ENCODE measurements around the gene VLDLR. TPM values are rescaled to one million over a fixed set of nuclear protein-coding genes. Genes with fewer than 3 reads are reported as not detected.

VLDLR gene
- total RNA-seq, 1 donor from 2014 or later, result 26.9 TPM

- Histone ChIP-seq H3K36me3 (ENCODE audit: control insufficient read depth, insufficient read depth, low read length) (no peaks in the 10 kb centered on the region), H3K27me3 (ENCODE audit: control insufficient read depth, insufficient read depth, low read length) (no peaks in the 10 kb centered on the region), H3K4me3 (ENCODE audit: low read depth, low read length) (no peak overlapping the region)
- peak; percentile 30 for DNase-seq (ENCODE audit: low read depth)
- FAIRE-seq, result peak; percentile 55
- TF ChIP-seq CTCF (IDR thresholded peaks at IDR 0.05; ENCODE audit: insufficient read depth, low read length, severe bottlenecking), result no peak
These were observed 69.6 kb downstream of the VLDLR start for GRCh38 chr9:2691212-2691611.

GRCh38 chr9:2691626-2692025 is 70.0 kb downstream of the VLDLR start:
- FAIRE-seq, result no peak

GRCh38 chr9:2693056-2693455 is 71.5 kb downstream of the VLDLR start:
- no peak overlapping the region for H3K4me3 ChIP-seq (ENCODE audit: low read depth, low read length)
- no peak for FAIRE-seq
- no peak for DNase-seq (ENCODE audit: low read depth)
- no peak for TF ChIP-seq CTCF (IDR thresholded peaks at IDR 0.05; ENCODE audit: insufficient read depth, low read length, severe bottlenecking)
- H3K27me3 ChIP-seq (ENCODE audit: control insufficient read depth, insufficient read depth, low read length), result no peaks in the 10 kb centered on the region
- H3K36me3 ChIP-seq (ENCODE audit: control insufficient read depth, insufficient read depth, low read length), result no peaks in the 10 kb centered on the region

More at GRCh38 chr9:2691626-2692025, 70.0 kb downstream of the VLDLR start:
- Histone ChIP-seq H3K27me3 (ENCODE audit: control insufficient read depth, insufficient read depth, low read length) (no peaks in the 10 kb centered on the region), H3K4me3 (ENCODE audit: low read depth, low read length) (no peak overlapping the region), H3K36me3 (ENCODE audit: control insufficient read depth, insufficient read depth, low read length) (no peaks in the 10 kb centered on the region)
- DNase-seq (ENCODE audit: low read depth), result no peak
- TF ChIP-seq CTCF (IDR thresholded peaks at IDR 0.05; ENCODE audit: insufficient read depth, low read length, severe bottlenecking), result no peak

- DNase-seq (ENCODE audit: low read depth), result no peak
- no peak for FAIRE-seq
- no peaks in the 10 kb centered on the region for H3K27me3 ChIP-seq (ENCODE audit: control insufficient read depth, insufficient read depth, low read length)
- H3K4me3 ChIP-seq (ENCODE audit: low read depth, low read length), result no peak overlapping the region
- TF ChIP-seq CTCF (IDR thresholded peaks at IDR 0.05; ENCODE audit: insufficient read depth, low read length, severe bottlenecking), result no peak
- no peaks in the 10 kb centered on the region for H3K36me3 ChIP-seq (ENCODE audit: control insufficient read depth, insufficient read depth, low read length)
These were observed 75.9 kb downstream of the VLDLR start for GRCh38 chr9:2697492-2697891.

- no peak for TF ChIP-seq CTCF (IDR thresholded peaks at IDR 0.05; ENCODE audit: insufficient read depth, low read length, severe bottlenecking)
These were observed 78.8 kb downstream of the VLDLR start for GRCh38 chr9:2700398-2700797.

GRCh38 chr9:2700909-2701550 is 79.4 kb downstream of the VLDLR start:
- Histone ChIP-seq H3K36me3 (ENCODE audit: control insufficient read depth, insufficient read depth, low read length) (no peaks in the 10 kb centered on the region), H3K4me3 (ENCODE audit: low read depth, low read length) (no peak overlapping the region), H3K27me3 (ENCODE audit: control insufficient read depth, insufficient read depth, low read length) (no peaks in the 10 kb centered on the region)
- DNase-seq (ENCODE audit: low read depth) (no peak), FAIRE-seq (no peak)
- no peak for TF ChIP-seq CTCF (IDR thresholded peaks at IDR 0.05; ENCODE audit: insufficient read depth, low read length, severe bottlenecking)

More at GRCh38 chr9:2700398-2700797, 78.8 kb downstream of the VLDLR start:
- no peak overlapping the region for H3K4me3 ChIP-seq (ENCODE audit: low read depth, low read length)
- no peaks in the 10 kb centered on the region for H3K36me3 ChIP-seq (ENCODE audit: control insufficient read depth, insufficient read depth, low read length)
- no peak for DNase-seq (ENCODE audit: low read depth)
- FAIRE-seq, result no peak
- H3K27me3 ChIP-seq (ENCODE audit: control insufficient read depth, insufficient read depth, low read length), result no peaks in the 10 kb centered on the region
